Measurements from ENCODE around the gene NUDT3.
"Not testable (repeated sequence)": the region's sequence is repeated elsewhere in the genome, so short reads cannot be mapped to it uniquely, and the experiment has no call there.

Gene NUDT3

DNA sequence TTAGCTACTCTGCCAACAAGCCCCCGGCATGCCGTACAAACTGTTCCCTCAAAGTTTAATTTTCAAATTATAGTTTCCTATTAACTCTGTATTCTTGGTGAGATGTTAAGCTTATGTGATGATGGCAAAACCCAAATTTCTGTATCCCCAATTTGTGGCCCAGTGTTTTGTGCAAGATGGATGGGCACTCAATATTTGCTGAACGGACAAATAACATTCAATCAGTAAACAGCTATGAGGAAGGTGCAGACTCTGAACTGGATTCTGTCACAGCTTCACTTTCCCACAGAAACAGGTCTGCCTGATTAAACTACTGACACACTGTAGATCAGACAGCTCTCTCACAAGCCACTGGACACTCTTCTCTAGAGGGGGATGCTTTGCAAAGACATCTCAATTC lies 54.1 kb downstream of the NUDT3 start:
- H3K27me3 Mint-ChIP-seq (ENCODE audit: low read depth): no peaks in the 10 kb centered on the region
- peaks cover 14% of the 10 kb centered on the region for H3K4me1 Mint-ChIP-seq (ENCODE audit: low read depth)
- no peak overlapping the region for H3K27ac Mint-ChIP-seq

DNA sequence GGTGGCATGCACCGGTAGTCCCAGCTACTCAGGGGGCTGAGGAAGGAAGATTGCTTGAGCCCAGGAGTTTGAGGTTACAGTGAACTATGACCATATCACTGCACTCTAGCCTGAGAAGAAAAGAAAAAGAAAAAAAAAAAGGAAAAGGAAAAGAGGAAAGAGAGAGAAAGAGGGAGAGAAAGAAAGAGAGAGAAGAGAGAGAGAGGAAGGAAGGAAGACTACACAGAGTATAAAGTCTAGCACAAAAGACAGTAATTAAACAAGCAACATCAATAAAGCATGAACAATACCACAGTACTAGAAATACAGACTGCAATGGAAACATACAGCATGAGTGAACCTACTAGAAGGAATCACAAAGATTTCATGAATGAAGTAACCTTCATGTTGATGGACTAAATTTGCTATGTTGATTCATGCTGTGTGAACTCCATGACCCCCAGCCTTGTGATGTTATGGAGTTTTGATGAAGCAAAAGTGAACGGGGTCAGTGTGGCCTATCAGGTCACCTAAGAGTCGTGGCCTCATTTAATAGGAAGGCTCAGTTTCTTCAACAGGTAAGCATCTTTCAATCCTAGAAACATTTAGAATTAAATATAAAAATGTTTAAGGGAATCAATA lies 57.6 kb downstream of the NUDT3 start:
- DNase-seq (ENCODE audit: low spot score): no peak
- peaks cover 14% of the 10 kb centered on the region for H3K4me1 Mint-ChIP-seq (ENCODE audit: low read depth)
- no peak overlapping the region for H3K27ac Mint-ChIP-seq
- H3K36me3 Mint-ChIP-seq (ENCODE audit: low read depth): peaks cover 8% of the 10 kb centered on the region
- no peaks in the 10 kb centered on the region for H3K27me3 Mint-ChIP-seq (ENCODE audit: low read depth)
- no peaks in the 10 kb centered on the region for H3K9me3 Mint-ChIP-seq
- no peak overlapping the region for H3K4me3 Mint-ChIP-seq

More for the DNA sequence above, 54.1 kb downstream of the NUDT3 start:
- DNase-seq (ENCODE audit: low spot score): no peak
- H3K9me3 Mint-ChIP-seq: no peaks in the 10 kb centered on the region
- H3K36me3 Mint-ChIP-seq (ENCODE audit: low read depth): peaks cover 7% of the 10 kb centered on the region
- H3K4me3 Mint-ChIP-seq: no peak overlapping the region

DNA sequence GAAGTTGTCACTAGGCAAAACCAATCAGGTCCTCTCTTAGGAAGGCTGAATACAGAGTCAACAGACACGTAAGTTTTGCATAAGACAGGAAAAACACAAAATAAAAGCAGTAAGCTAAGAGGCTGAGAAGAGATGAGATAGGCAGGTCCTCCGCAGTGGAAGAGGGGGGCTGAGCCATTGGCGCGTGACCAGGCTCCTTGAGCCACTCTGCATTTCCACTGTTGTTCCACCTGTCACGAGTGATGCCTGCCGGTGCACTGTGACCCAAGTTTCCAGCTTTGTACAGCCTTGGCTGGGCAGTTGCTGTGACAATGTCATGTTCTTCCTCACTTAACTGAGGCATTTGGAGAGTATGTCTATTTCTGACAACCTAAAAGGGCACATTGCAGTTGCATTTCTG lies 58.6 kb downstream of the NUDT3 start:
- Mint-ChIP-seq H3K4me3 (no peak overlapping the region), H3K9me3 (no peaks in the 10 kb centered on the region), H3K27me3 (ENCODE audit: low read depth) (no peaks in the 10 kb centered on the region), H3K27ac (no peak overlapping the region), H3K4me1 (ENCODE audit: low read depth) (peaks cover 14% of the 10 kb centered on the region), H3K36me3 (ENCODE audit: low read depth) (peaks cover 8% of the 10 kb centered on the region)
- no peak for DNase-seq (ENCODE audit: low spot score)

DNA sequence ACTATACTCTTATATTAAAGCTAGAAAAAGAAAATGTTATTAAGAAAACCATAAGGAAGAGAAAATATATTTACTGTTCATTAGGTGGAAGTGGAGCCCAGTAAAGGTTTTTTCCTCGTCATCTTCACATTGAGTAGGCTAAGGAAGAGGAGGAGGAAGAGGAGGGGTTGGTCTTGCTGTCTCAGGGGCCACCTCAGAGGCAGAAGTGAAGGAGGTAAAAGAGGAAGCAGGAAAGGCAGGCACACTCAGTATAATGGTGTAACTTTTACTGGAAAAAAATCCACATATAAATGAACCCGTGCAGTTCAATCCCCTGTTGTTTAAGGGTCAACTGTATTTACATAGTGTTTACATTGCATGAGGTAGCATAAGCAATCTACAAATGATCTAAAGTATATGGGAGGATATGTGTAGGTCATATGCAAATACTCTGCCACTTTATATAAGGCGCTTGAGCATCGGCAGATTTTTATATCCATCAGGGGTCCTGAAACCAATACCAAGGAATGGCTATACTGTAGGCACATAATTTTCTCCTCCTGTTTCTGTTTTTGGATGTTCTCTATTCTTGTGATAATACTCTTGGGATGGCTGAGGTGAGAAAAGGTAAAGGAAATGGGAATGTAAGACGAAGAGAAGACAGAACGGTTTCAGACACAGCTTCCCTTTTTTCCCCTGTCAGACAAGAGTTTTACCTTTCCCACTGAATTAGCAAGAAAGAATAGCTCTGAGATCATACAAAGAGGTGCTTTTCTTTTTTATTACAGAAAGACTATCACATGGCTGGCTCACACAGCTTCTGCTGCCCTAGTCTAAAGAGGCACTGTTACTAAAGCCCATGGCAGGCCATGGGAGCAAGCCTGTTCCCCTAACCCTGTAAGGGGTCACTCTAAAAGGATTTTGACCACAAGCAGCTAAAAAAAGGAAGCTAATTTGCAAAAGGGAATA lies 59.9 kb downstream of the NUDT3 start:
- Mint-ChIP-seq H3K4me3 (no peak overlapping the region), H3K27me3 (ENCODE audit: low read depth) (no peaks in the 10 kb centered on the region), H3K27ac (no peak overlapping the region), H3K4me1 (ENCODE audit: low read depth) (peaks cover 9% of the 10 kb centered on the region), H3K36me3 (ENCODE audit: low read depth) (peaks cover 8% of the 10 kb centered on the region), H3K9me3 (no peaks in the 10 kb centered on the region)
- no peak for DNase-seq (ENCODE audit: low spot score)

DNA sequence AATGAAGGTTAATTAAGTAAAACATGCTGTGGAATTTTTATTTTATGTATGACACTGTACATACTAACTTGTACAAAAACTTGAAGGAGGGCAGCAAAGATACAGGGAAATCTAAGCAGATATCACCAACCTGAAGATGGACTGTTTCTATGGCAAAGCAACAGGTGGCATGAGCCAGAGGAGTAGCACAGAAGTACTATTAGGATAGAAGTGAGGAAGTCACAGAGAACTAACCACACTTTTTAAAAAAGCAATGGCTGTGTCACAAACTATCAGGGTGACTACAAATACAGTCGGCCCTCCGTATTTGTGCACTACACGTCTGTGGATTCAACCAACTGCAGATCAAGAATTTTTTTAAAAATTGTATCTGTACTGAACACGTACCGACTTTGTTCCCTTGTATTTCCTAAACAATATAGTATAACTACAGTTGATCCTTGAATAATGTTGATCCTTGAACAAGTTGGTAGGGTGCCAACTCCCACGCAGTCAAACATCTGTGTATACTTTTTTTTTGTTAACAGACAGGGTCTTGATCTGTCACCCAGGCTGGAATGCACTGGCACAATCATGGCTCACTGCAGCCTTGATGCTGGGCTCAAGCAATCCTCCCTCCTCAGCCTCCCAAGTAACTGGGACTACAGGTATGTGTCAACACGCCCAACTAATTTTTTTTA lies 61.0 kb downstream of the NUDT3 start:
- DNase-seq (ENCODE audit: low spot score): no peak
- no peak overlapping the region for H3K4me3 Mint-ChIP-seq
- H3K4me1 Mint-ChIP-seq (ENCODE audit: low read depth): peaks cover 3% of the 10 kb centered on the region
- H3K36me3 Mint-ChIP-seq (ENCODE audit: low read depth): peaks cover 8% of the 10 kb centered on the region
- H3K27me3 Mint-ChIP-seq (ENCODE audit: low read depth): no peaks in the 10 kb centered on the region
- no peak overlapping the region for H3K27ac Mint-ChIP-seq
- H3K9me3 Mint-ChIP-seq: no peaks in the 10 kb centered on the region

DNA sequence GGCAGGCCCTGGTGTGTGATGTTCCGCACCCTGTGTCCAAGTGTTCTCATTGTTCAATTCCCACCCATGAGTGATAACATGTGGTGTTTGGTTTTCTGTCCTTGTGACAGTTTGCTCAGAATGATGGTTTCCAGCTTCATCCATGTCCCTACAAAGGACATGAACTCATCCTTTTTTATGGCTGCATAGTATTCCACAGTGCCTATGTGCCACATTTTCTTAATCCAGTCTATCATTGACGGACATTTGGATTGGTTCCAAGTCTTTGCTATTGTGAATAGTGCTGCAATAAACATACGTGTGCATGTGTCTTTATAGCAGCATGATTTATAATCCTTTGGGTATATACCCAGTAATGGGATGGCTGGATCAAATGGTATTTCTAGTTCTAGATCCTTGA lies 62.7 kb downstream of the NUDT3 start:
- H3K4me3 Mint-ChIP-seq; H3K27me3 Mint-ChIP-seq (ENCODE audit: low read depth); H3K4me1 Mint-ChIP-seq (ENCODE audit: low read depth); H3K27ac Mint-ChIP-seq; H3K9me3 Mint-ChIP-seq; H3K36me3 Mint-ChIP-seq (ENCODE audit: low read depth); DNase-seq (ENCODE audit: low spot score): not testable (repeated sequence)

DNA sequence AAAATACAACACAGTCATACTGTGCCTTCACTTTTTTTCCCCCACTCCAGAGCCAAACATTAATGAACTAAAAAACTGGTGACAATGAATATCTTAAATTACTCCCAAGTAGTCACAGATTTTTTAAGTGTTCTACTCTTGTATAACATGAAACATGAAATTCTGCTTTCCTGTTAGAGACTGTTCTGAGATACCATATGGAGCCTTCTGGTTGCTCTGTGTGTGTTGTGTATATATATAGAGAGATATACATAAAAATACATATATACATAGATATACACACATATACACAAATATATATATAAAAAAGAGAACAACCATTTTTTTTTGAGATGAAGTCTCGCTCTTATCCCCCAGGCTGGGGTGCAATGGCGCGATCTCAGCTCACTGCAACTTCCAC lies 63.5 kb downstream of the NUDT3 start:
- no peaks in the 10 kb centered on the region for H3K27me3 Mint-ChIP-seq (ENCODE audit: low read depth)
- no peak for DNase-seq (ENCODE audit: low spot score)
- no peak overlapping the region for H3K4me3 Mint-ChIP-seq
- no peak overlapping the region for H3K27ac Mint-ChIP-seq
- H3K9me3 Mint-ChIP-seq: no peaks in the 10 kb centered on the region
- H3K36me3 Mint-ChIP-seq (ENCODE audit: low read depth): peaks cover 7% of the 10 kb centered on the region
- H3K4me1 Mint-ChIP-seq (ENCODE audit: low read depth): peaks cover 1% of the 10 kb centered on the region

DNA sequence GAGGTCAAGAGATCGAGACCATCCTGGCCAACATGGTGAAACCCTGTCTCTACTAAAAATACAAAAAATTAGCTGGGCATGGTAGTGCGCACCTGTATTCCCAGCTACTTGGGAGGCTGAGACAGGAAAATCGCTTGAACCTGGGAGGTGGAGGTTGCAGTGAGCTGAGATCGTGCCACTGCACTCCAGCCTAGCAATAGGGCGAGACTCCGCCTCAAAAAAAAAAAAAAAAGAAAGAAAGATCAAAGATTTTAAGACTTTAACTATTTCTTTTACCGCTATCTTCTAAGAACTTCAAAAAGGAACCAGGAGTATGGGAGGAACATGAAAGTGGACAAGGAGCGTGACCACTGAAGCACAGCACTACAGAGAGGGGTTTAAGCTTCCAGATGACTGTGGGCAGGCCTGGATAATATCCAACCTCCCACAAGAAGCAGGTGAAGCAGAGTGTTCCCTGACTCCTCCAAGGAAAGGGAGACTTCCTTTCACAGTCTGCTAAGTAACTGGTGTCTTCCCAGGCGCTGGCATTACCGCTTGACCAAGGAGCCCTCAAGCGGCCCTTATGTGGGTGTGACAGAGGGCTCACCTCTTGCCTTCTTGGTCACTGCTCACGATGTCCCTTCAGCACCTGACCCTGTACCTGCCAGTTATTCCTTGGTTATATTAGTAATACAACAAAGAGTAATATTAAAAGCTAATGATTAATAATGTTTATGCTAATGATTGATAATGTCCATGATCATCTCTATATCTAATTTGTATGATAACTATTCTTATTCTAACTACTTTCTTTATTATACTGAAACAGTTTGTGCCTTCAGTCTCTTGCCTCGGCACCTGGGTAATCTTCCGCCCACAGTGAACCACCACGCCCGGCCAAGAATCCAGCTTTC lies 64.9 kb downstream of the NUDT3 start:
- DNase-seq (ENCODE audit: low spot score); H3K9me3 Mint-ChIP-seq; H3K27me3 Mint-ChIP-seq (ENCODE audit: low read depth); H3K36me3 Mint-ChIP-seq (ENCODE audit: low read depth); H3K27ac Mint-ChIP-seq; H3K4me3 Mint-ChIP-seq; H3K4me1 Mint-ChIP-seq (ENCODE audit: low read depth): not testable (repeated sequence)

DNA sequence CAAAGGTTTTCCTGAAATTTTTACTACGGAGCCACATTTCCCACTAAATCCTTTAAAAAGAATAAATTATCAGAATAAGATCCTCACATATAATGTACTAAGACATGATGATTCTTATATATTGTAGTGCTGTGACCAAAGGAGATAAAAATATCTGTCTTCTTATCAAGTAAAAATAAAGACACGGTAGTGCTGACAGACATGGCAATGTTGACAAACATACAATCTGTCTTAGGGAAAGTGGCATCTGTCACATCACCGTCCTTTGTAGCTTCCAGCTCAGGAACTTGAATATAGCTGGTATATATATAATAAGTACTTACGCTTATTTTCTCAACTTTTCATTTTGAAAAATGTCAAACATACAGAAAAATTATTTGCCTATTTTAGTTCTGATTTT lies 66.8 kb downstream of the NUDT3 start:
- Mint-ChIP-seq H3K36me3 (ENCODE audit: low read depth) (peaks cover 4% of the 10 kb centered on the region), H3K4me3 (no peak overlapping the region), H3K27me3 (ENCODE audit: low read depth) (no peaks in the 10 kb centered on the region), H3K27ac (no peak overlapping the region), H3K4me1 (ENCODE audit: low read depth) (peaks cover 1% of the 10 kb centered on the region), H3K9me3 (no peaks in the 10 kb centered on the region)
- no peak for DNase-seq (ENCODE audit: low spot score)

DNA sequence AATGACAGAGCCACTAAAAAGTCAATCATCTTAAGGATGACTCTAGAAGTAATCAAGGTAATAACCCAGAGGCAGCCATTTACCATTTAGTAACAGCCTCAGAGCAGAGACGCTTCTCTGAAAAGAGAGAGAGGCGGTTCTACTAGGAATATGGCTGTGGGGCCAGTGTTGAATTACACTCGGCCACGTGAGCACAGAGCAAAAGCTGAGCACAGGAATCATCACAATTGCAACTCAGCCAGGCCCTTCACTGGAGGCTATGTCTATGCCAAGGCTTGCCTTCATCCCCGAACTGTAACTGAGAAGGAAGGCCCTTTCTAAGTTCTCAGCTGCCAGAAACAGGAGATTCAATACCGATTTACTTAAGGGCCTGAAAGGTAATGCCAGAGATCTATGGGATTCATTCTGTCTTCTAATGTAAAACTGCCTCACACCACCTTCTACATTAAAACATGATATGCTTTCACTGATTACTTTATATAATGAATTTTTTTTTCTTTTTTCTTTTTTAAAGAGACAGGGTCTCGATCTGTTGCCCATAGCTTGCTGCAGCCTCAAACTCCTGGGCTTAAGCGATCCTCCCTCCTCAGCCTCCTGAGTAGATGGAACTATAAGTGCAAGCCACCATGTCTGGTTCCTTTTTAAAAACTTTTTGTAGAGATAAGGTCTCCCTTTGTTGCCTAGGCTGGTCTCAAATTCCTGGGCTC lies 67.6 kb downstream of the NUDT3 start:
- Mint-ChIP-seq H3K4me3 (no peak overlapping the region), H3K27me3 (ENCODE audit: low read depth) (no peaks in the 10 kb centered on the region), H3K9me3 (no peaks in the 10 kb centered on the region), H3K4me1 (ENCODE audit: low read depth) (peaks cover 1% of the 10 kb centered on the region), H3K27ac (no peak overlapping the region), H3K36me3 (ENCODE audit: low read depth) (peaks cover under 1% of the 10 kb centered on the region)
- no peak for DNase-seq (ENCODE audit: low spot score)

DNA sequence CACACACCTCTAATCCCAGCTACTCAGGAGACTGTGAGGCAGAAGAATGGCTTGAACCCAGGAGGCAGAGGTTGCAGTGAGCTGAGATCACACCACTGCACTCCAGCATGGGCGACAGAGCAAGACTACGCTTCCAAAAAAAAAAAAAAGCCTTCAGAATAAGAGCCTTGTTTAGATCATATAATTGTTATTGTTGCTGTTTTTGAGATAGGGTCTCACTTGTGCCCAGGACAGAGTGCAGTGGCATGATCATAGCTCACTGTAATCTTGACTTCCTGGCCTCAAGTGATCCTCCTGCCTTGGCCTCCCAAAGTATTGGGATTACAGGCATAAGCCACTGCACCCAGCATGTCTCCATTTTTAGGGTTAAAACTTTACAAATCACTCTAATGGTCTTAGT lies 68.2 kb downstream of the NUDT3 start:
- H3K27me3 Mint-ChIP-seq (ENCODE audit: low read depth); H3K9me3 Mint-ChIP-seq; H3K4me3 Mint-ChIP-seq; H3K27ac Mint-ChIP-seq; H3K36me3 Mint-ChIP-seq (ENCODE audit: low read depth); H3K4me1 Mint-ChIP-seq (ENCODE audit: low read depth); DNase-seq (ENCODE audit: low spot score): not testable (repeated sequence)

DNA sequence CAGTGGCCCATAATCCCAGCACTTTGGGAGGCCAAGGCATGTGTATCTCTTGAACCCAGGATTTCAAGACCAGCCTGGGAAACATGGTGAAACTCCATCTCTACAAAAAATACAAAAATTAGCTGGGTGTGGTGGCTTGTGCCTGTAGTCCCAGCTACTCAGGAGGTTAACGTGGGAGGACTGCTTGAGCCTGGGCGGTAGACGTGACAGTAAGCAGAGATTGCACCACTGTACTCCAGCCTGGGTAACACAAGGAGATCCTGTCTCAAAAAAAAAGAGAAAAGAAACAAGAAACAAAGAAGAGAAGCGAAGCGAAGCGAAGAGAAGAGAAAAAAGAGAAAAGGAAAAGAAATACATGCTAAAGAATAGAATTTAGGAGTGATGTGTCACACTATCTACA lies 69.2 kb downstream of the NUDT3 start:
- H3K9me3 Mint-ChIP-seq: no peaks in the 10 kb centered on the region
- no peak overlapping the region for H3K27ac Mint-ChIP-seq
- H3K36me3 Mint-ChIP-seq (ENCODE audit: low read depth): no peaks in the 10 kb centered on the region
- H3K4me3 Mint-ChIP-seq: no peak overlapping the region
- no peaks in the 10 kb centered on the region for H3K27me3 Mint-ChIP-seq (ENCODE audit: low read depth)
- no peak for DNase-seq (ENCODE audit: low spot score)
- peaks cover 5% of the 10 kb centered on the region for H3K4me1 Mint-ChIP-seq (ENCODE audit: low read depth)

DNA sequence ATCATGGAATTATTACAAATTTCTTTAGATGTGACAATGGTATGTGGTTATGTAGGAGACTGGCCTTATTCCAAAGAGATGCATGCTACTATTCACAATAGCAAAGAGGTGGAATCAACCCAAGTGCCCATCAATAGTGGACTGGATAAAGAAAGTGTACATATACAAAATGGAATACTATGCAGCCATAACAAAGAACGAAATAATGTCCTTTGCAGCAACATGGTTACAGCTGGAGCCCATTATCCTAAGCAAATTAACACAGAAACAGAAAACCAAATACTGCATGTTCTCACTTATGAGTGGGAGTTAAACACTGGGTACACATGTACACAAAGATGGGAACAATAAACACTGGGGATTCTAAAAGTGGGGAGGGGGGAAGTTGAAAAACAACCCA lies 69.7 kb downstream of the NUDT3 start:
- Mint-ChIP-seq H3K9me3 (no peaks in the 10 kb centered on the region), H3K36me3 (ENCODE audit: low read depth) (no peaks in the 10 kb centered on the region), H3K4me1 (ENCODE audit: low read depth) (peaks cover 7% of the 10 kb centered on the region), H3K27me3 (ENCODE audit: low read depth) (no peaks in the 10 kb centered on the region), H3K4me3 (no peak overlapping the region), H3K27ac (no peak overlapping the region)
- DNase-seq (ENCODE audit: low spot score): no peak
